ENCODE measurements around the gene KCNJ12.

DNA sequence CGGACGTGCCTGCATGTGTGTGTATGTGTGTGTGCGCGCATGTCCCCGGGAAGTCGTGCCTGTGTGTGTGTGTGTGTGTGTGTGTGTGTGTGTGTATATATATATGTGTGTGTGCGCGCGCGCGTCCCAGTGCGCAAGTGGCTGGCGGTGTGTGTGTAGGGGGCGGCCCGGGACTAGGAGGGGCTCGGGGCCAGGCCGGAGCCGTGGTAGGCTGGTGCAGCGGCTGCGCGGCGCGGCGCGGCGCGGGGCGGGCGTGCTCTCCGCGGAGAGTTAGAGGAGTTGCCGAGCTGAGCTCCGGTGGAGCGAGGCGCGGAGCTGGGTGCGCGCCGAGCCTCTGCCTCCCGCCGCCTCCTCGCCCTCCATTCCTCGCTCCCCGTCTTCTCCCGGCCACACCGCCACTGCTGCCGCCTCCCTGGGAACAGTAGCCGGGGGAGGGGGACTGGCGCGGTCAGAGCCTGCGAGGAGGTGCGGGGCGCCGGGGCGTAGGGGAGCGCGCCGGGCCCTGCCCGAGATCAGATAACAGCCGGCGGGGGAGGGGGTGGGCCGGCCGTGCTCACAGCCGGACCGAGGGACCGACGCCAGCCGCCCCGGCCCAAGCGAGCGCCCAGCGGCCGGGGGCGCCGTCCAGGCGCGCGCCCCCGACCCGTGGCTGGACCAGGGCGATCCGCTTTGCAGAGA lies at the start of gene KCNJ12:
- TF ChIP-seq, protein P1, sequence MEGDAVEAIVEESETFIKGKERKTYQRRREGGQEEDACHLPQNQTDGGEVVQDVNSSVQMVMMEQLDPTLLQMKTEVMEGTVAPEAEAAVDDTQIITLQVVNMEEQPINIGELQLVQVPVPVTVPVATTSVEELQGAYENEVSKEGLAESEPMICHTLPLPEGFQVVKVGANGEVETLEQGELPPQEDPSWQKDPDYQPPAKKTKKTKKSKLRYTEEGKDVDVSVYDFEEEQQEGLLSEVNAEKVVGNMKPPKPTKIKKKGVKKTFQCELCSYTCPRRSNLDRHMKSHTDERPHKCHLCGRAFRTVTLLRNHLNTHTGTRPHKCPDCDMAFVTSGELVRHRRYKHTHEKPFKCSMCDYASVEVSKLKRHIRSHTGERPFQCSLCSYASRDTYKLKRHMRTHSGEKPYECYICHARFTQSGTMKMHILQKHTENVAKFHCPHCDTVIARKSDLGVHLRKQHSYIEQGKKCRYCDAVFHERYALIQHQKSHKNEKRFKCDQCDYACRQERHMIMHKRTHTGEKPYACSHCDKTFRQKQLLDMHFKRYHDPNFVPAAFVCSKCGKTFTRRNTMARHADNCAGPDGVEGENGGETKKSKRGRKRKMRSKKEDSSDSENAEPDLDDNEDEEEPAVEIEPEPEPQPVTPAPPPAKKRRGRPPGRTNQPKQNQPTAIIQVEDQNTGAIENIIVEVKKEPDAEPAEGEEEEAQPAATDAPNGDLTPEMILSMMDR (IDR thresholded peaks at IDR 0.05) = no peak
- TF ChIP-seq POLR2A (IDR thresholded peaks at IDR 0.05) = no peak

Measured in transverse colon (tissue), 3 donors.